Hematopoietic multipotent progenitor cell treated with erythropoietin and hydrocortisone succinate and interleukin-3 and kit ligand, for 4 days (in vitro differentiated cells): ENCODE results near the gene ANAPC10.
"Not testable (repeated sequence)": the region's sequence is repeated elsewhere in the genome, so short reads cannot be mapped to it uniquely, and the experiment has no call there.

Source experiments
- DNase-seq: peaks from one replicate; pipeline ENCODE4 v3.0.0-alpha.2; 2015

ANAPC10 gene

DNA sequence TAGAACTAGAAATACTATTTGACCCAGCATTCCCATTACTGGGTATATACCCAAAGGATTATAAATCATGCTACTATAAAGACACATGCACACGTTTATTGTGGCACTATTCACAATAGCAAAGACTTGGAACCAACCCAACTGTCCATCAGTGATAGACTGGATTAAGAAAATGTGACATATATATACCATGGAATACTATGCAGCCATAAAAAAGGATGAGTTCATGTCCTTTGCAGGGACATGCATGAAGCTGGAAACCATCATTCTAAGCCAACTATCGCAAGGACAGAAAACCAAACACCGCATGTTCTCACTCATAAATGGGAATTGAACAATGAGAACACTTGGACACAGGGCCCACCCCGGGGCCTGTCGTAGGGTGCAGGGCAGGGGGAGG, 97.3 kb downstream of the ANAPC10 start:
- not testable (repeated sequence) for DNase-seq

DNA sequence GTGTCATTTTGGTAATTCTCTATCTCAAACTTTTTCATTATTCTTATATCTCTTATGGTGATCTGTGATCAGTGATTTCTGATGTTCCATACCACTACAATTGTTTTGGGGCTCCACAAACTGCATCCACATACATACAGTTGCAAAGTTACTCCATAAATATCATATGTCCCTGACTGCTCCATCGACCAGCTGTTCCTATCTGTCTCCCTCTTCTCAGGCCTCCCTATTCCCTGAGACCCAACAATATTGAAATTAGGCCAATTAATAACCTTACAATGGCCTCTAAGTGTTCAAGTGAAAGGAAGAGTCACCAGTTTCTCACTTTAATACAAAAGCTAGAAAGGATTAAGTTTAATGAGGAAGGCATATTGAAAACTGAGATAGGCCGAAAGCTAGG, 108.7 kb downstream of the ANAPC10 start:
- no peak for DNase-seq

DNA sequence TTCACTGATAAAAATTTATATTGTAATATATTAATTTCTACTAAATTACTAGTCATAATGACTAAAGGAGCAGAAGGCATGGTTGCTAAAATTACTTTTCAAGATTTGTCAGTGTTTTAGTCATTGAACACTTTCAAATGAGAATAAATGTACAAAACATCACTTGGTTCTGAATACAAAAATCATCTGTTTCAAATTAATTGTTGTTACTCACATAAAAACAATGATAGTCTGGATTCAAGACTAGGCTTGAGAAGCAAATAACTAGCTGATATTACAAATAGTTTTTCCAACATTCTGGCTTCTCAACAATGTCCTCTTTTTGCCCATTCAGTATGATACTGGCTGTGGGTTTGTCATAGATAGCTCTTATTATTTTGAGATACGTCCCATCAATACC, 112.5 kb downstream of the ANAPC10 start:
- DNase-seq: no peak

DNA sequence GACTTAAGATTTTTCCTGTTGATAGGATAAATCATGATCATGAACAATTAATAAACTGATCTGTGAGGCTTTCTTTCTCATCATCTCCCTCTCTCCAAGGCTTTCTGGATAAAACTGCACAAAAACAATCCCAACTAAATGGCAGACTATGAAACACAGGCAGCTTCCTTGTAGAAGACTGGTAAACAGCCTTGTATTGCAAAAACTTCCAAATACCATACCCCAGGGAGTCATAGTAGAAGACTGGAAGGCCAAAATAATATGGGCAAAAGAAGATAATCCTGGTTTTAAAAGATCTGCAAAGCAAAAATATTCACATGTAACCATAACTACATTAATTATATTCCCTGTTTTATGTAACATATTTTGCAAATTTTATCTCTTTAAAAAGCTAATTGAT, 113.0 kb downstream of the ANAPC10 start:
- no peak for DNase-seq

DNA sequence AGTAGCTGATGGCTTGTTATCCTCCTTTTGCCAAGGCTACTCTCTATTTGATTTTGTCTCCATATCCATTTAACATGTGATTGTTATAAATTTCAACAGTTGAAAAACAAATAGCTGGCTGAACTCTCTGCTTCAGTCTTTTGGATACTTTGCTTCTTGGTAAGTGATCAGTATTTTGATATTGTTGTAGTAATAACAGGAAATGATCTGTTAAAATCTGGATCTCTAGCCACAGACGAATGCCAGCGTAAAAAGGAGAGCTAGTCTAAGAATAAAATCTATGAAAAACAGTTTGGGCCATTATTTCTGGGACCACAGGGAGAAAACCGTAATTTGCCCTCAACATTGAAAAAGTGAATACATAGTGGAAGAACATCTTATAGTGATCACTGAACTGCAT, 113.8 kb downstream of the ANAPC10 start:
- no peak for DNase-seq

GRCh38 chr4:144975718-144976117, 122.3 kb downstream of the ANAPC10 start:
- DNase-seq: no peak

DNA sequence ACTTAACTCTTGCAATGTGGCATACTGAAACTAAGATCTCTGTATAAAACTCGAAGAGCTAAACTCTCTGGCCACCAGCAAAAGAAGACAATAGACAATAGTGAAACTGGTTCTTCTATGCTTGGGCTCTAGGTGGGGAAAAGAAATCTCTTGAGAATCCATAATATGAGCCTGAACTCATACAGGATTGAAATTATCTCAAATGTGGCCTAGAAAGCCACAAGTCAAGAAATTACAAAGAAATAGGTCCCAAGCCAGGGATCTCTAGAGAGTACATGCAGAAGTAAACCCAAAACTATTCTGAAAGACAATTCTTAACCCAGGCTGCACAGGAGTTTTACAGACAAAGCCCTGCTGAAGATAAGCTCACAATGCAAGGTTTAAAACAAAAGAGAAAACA, 127.4 kb downstream of the ANAPC10 start:
- no peak for DNase-seq

DNA sequence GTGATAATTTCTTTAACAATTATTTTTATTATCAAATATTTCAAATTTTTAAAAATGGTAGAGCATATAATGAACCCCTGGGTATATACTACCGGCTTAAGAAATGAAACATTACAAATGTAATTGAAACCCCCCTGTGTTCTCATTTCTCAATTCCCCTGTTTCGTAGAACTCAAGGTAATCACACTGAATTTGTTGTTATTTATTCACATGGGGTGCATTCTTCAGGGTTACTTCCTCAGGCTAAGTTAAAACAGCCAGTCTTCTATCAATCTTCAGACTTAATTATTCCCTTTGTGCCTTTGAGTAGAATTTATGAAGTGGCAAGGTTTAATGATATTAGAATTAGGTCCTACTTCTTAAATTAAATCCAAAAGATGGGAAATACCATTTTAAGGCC, 128.2 kb downstream of the ANAPC10 start:
- DNase-seq: no peak

DNA sequence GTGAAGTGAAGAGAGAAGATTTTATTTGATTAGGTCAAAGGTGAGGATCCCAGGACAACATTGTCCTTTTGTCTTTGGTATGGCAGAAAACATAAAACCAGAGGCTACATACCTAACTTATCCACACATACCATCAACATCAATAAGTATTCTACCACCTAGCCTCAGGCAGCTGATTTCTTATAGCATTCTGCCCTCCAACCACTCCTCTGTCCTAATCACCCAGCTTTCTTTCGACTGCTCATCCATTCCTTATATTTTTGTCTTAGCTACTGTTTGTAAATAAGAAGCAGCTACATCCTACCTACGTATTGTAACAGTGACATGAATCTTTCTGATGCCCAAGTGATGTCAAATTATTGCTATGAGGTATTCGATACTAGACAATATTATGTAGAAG, 129.4 kb downstream of the ANAPC10 start:
- DNase-seq: no peak

DNA sequence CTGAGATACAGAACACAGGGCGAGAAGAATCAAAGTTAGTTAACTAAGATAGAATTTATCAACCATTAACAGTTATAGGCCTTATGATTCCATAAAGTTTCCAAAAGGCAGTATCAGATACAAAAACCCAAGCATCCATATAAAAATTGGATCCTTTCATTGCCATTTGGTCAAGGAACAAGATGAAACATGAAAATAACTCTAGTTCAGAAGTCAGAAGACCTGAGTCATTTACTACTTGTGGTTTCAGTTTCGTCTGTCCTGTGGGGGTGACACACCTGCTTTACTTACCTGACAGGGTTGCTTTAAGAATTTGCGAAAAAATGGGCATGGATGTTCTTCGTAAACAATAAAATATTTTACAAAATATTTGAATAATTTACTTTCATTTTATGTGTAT, 130.8 kb downstream of the ANAPC10 start:
- DNase-seq: no peak

- DNase-seq: no peak
Observed at GRCh38 chr4:144962300-144962699, 135.7 kb downstream of the ANAPC10 start.

- peak; percentile 3 for DNase-seq
Observed at GRCh38 chr4:144955104-144955503, 142.9 kb downstream of the ANAPC10 start.

DNA sequence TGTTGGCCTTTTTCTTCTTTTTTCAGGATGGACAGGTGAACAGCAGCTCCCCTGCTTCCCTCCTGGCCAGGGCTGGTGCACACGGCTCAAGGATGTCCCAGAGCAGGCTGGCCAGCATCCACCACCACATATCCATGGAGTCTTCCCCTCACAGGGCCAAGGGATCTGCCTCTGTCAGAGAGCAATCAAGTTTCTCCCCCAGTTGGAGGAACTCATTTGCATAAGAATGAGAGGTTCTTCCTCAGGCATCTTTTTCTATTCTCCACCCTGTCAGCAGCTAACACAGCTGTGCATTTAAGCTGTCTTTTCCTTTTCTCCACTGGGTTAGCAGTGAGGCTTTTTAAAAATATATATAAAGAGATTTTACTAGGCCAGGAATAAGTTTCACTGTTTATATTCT, 143.8 kb downstream of the ANAPC10 start:
- no peak for DNase-seq

DNA sequence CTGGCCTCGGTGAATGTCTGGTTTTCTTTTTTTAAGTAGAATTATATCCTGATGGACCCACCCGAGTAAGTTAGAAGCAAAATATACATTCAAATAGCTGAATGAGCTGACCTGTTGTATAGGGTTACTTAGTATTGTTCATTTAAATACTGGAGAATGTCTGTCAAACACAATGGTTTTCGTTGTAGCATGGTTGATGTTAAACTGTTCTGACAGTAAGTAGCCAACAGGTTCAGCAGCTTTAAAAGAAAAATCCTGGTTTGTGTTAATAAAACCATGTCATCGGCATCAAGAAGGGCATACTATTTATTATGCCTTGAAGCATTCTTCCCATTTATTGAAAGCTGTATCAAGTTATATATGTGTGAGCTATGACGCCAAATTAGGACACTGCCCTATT, 149.6 kb downstream of the ANAPC10 start:
- DNase-seq: no peak

- DNase-seq: no peak
Observed at GRCh38 chr4:144948009-144948408, 150.0 kb downstream of the ANAPC10 start.
